ENCODE results near the gene RFXANK.
"Not testable (repeated sequence)": the region's sequence is repeated elsewhere in the genome, so short reads cannot be mapped to it uniquely, and the experiment has no call there.

Gene RFXANK

GRCh38 chr19:19204181-19204580 lies 12.1 kb downstream of the RFXANK start:
- in situ Hi-C loops (cut with HindIII; ENCODE audit: low sequenced_read_pairs) = no loop called here

- in situ Hi-C loops (cut with HindIII; ENCODE audit: low sequenced_read_pairs) = no loop called here
Observed at GRCh38 chr19:19205416-19206410, 13.7 kb downstream of the RFXANK start.

- in situ Hi-C loops (cut with HindIII; ENCODE audit: low sequenced_read_pairs) = no loop called here
Observed at GRCh38 chr19:19206938-19207337, 14.9 kb downstream of the RFXANK start.

DNA sequence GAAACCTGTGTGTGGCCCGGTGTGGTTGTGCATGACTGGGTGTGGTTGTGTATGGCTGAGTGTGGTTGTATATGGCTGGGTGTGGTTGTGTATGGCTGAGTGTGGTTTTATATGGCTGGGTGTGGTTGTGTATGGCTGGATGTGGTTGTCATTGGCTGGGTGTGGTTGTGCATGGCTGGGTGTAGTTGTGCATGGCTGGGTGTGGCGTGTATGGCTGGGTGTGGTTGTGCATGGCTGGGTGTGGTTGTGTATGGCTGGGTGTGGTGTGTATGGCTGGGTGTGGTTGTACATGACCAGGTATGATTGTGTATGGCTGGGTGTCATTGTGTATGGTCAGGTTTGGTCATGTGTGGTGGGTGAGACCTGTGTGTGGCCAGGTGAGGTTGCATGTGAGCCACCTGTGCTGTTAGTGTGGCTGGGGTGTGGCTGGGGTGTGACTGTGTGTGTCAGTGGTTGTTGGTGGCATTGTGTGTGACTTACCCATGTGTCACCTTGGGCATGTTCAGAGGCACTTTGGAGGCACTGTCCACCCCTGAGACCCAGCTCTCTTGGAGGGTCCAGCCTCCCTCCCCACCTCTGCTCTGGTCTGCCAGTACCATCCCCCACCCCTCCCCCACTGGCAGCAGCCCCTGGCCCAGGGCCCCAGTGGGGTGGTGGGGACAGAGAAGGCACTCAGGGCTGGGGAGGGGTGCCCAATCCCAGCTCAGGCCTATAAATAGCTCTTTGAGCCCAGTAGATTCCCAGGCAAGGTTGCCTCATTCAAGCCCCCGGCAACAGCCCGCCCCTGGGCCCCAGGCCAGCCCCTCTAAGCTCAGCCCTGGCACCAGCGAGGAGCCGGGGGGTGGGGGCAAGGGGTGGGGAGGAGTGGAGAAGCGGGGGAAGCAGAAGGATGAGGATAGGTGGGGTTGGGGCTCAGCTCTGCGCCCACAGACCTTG lies 15.8 kb downstream of the RFXANK start:
- in situ Hi-C loops (cut with HindIII; ENCODE audit: low sequenced_read_pairs) = no loop called here

- in situ Hi-C loops (cut with HindIII; ENCODE audit: low sequenced_read_pairs) = no loop called here
Observed at GRCh38 chr19:19209372-19209771, 17.3 kb downstream of the RFXANK start.

DNA sequence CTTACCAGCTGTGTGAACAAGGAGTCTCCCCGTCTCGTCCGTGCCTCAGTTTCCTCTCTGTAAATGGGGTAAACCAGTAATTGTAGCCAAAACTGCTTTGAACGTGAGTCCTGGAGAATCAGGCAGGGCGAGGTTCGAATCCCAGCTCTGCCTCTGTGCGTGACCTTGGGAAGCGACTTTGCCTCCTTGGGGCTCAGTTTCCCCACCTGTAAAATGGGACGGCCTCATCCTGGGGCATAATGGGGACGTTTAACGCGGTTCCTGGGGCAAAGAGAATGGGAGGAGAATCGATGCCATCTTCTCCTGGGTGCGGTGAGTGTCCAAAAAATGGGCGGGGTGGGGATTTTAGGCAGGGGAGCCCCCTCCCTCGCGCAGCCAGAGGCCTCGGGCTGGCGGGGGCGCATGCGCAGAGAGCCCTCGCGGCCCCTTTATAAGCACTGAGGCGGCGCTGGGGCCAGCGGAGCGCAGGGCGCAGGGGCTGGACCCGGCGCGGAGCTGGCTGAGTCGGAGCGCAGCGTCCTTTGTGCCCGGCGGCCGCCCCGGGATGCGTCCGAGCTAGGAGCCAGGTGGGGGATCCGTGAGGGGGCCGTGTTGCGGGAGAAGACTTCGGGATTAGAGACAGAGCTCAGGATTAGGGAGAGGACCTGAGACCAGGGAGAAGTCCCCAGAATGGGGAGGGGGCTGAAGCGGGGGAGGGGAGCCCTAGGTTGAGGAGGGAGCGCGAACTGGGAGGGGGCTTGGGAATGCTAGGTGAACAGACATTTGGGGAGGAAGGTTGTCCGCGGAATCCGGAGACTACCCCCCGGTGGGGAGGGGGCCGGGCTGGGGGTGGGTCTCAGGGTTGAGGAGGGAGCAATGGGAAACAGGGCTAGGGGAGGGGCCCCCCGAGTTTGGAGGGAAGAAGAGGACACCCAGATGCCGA lies 19.7 kb downstream of the RFXANK start, which contains the start of gene NCAN:
TSS of gene NCAN (plus strand) at position 460 of the 922 bp plus-strand sequence. CDS start 4,996 bp downstream, outside the sequence.
- in situ Hi-C loops (cut with HindIII; ENCODE audit: low sequenced_read_pairs) = no loop called here

- in situ Hi-C loops (cut with HindIII; ENCODE audit: low sequenced_read_pairs) = no loop called here
Observed at GRCh38 chr19:19212916-19213315, 20.9 kb downstream of the RFXANK start.

DNA sequence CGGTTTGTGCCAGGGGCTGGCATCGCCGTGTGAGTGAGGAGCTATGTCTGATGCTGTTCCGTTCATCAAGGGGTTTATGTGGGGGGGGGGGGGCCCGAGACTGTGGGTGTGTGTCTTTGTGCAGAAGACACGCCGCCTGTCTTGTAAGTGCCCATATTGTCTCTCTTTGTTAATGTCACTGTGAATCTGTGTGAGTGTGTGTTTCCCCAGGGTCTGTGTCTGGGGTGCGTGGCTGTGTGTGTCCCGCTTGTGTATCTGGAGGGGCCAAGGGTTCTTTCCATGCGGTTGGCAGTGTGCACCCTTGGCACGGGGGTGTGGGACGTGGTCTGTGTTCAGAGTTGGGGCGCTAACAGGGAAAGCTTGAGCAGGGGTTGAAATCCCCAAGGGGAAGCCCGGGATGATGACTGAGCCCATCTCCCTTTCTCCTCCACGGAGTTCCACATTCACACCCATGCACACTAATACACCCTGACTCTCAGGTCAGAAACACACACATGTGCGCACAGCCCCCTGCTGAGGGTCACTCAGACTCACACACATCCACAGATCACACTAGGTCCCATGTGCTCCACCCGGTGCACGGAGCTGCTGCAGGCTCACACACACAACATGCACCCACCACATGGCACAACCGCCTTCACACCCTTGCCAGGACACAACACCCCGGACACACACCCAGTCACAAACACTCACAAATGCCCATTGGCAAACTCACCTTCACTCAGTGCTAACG lies 21.5 kb downstream of the RFXANK start:
- in situ Hi-C loops (cut with HindIII; ENCODE audit: low sequenced_read_pairs) = no loop called here

- in situ Hi-C loops (cut with HindIII; ENCODE audit: low sequenced_read_pairs) = no loop called here
Observed at GRCh38 chr19:19214159-19214490, 22.1 kb downstream of the RFXANK start.

- in situ Hi-C loops (cut with HindIII; ENCODE audit: low sequenced_read_pairs) = no loop called here
Observed at GRCh38 chr19:19214892-19215291, 22.8 kb downstream of the RFXANK start.

DNA sequence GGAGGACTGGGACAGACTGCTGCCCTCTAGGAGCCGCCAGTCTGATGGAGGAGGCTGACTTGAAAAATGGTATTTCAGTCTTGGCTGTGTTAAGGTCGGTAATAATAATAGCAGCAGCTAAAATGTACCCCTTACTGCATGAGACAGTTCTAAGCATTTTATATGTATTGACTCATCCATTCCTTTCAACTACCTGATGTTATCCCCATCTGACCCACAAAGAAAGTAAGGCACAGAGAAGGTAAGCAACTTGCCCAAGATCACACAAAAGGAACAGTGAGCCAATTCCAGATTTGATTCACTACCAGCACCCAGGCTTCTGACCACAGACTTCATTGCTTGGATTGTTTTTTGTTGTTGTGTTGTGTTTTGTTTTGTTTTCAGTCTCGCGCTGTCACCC lies 23.7 kb downstream of the RFXANK start:
- in situ Hi-C loops (cut with HindIII; ENCODE audit: low sequenced_read_pairs) = no loop called here

DNA sequence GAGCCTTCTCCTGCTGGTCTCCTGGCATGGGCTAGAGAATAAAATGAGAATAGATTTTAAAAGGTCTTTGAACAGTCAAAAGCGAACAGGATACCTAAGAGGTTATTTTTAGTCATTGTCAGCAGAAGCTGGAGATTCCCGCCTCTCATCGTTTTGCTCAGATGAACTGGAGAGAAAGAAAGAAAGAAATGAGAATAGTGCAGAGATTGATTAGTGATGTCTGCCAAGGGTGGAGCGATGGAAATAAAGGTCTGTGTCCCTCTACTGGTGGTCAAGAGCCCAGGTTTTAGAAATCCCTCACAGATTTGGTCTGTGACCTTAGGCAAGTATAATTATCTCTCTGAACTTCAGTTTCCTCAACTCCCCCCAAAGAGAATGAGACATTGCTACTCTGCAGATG lies 25.0 kb downstream of the RFXANK start:
- in situ Hi-C loops (cut with HindIII; ENCODE audit: low sequenced_read_pairs) = no loop called here

GRCh38 chr19:19218911-19219310 lies 26.9 kb downstream of the RFXANK start:
- in situ Hi-C loops (cut with HindIII; ENCODE audit: low sequenced_read_pairs) = no loop called here

- in situ Hi-C loops (cut with HindIII; ENCODE audit: low sequenced_read_pairs) = not testable (repeated sequence)
Observed at GRCh38 chr19:19221000-19221399, 28.9 kb downstream of the RFXANK start.

GRCh38 chr19:19223060-19223459 lies 31.0 kb downstream of the RFXANK start:
- in situ Hi-C loops (cut with HindIII; ENCODE audit: low sequenced_read_pairs) = no loop called here

DNA sequence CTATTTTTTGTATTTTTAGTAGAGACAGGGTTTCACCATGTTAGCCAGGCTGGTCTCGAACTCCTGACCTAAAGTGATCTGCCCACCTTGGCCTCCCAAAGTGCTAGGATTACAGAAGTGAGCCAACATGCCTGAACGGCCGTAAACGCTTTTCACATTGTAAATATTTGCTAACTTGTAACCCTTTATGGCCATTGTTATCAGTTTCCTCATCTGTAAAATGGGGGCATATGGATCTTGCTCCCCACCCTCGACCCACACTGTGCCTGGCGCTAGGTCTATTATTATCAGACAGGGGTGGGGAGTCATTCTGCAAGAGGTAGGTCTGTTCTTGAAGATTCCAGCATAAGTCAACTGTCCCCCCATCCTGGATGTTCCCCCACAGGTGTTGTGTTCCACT lies 31.6 kb downstream of the RFXANK start:
- in situ Hi-C loops (cut with HindIII; ENCODE audit: low sequenced_read_pairs) = no loop called here

DNA sequence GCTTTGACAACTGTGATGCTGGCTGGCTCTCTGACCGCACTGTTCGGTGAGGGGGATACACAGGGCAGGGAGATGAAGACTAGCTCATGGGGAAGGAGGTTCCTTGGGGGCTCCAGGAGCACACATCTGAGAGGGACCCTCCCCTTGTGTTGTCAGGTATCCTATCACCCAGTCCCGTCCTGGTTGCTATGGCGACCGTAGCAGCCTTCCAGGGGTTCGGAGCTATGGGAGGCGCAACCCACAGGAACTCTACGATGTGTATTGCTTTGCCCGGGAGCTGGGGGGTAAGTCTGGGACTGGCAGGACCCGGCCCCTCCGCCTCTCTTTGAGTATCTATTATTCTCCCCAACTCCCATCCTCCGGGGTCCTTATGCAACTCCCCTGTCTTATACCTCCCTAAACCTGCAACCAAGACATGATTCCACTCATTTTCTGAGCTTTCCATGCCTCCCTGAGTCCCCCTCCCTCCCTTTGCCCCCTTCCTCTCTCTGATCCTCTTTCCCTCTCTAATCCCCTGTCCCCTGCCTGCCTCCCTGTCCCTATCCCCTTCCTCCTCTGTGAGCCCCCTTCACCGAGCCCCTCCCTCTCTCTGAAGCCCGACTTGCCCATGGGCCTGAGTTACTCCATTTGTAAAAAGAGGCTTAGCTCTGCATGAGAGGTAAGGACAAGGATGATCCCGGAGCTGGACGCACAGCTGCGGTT lies 32.2 kb downstream of the RFXANK start:
- in situ Hi-C loops (cut with HindIII; ENCODE audit: low sequenced_read_pairs) = no loop called here

- in situ Hi-C loops (cut with HindIII; ENCODE audit: low sequenced_read_pairs) = no loop called here
Observed at GRCh38 chr19:19224852-19225494, 32.9 kb downstream of the RFXANK start.

DNA sequence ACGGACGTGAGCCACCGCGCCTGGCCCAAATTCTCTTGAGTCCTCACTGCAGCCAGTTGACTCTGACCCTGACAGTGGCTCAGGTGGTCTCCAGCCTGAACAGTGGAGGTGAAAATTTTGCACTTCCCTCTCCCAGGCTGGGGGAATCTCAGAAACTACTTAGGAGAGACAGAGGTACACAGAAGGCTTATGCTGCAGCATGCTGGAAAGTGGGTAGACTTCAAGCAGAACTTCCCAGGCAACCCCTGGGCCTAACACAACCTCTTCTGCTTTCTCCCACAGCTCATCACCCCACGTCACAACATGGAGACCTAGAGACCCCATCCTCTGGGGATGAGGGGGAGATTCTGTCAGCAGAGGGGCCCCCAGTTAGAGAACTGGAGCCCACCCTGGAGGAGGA lies 34.1 kb downstream of the RFXANK start:
- in situ Hi-C loops (cut with HindIII; ENCODE audit: low sequenced_read_pairs) = no loop called here
